Measurements from ENCODE around the gene LRSAM1.

The LRSAM1 gene

GRCh38 chr9:127527560-127528268 is 76.4 kb downstream of the LRSAM1 start:
- H3K27ac ChIP-seq: no peak overlapping the region
- peaks cover 15% of the 10 kb centered on the region for H3K4me1 ChIP-seq
- no peak overlapping the region for H3K9ac ChIP-seq
- no peak overlapping the region for H3K4me3 ChIP-seq
- no peaks in the 10 kb centered on the region for H3K27me3 ChIP-seq
- peak overlapping the region; percentile 51; the same call in 1 of the 2 replicates for H3K4me2 ChIP-seq
- H4K20me1 ChIP-seq: no peaks in the 10 kb centered on the region
- peaks cover 38% of the 10 kb centered on the region for H3K9me3 ChIP-seq
- no peak for TF ChIP-seq Cebpa-rat (IDR thresholded peaks at IDR 0.05)
- H3K36me3 ChIP-seq: peaks cover 48% of the 10 kb centered on the region

- peaks cover 17% of the 10 kb centered on the region for H3K4me1 ChIP-seq
- peaks cover 31% of the 10 kb centered on the region for H3K9me3 ChIP-seq
- no peak overlapping the region for H3K4me3 ChIP-seq
- 0 out of 2 replicates have a peak overlapping the region, but pooled peaks have one; percentile 19 for H3K9ac ChIP-seq
- H3K4me2 ChIP-seq: peak overlapping the region; percentile 51
- TF ChIP-seq Cebpa-rat (IDR thresholded peaks at IDR 0.05): no peak
- peaks cover 42% of the 10 kb centered on the region for H3K36me3 ChIP-seq
- no peaks in the 10 kb centered on the region for H3K27me3 ChIP-seq
- H3K27ac ChIP-seq: 0 out of 2 replicates have a peak overlapping the region, but pooled peaks have one; percentile 55
- no peaks in the 10 kb centered on the region for H4K20me1 ChIP-seq
Measured at GRCh38 chr9:127528422-127529251, 77.3 kb downstream of the LRSAM1 start.

GRCh38 chr9:127529671-127530070 is 78.4 kb downstream of the LRSAM1 start:
- H3K9me3 ChIP-seq: peaks cover 21% of the 10 kb centered on the region
- no peak overlapping the region for H3K4me2 ChIP-seq
- H3K36me3 ChIP-seq: peaks cover 32% of the 10 kb centered on the region
- H3K27me3 ChIP-seq: no peaks in the 10 kb centered on the region
- TF ChIP-seq Cebpa-rat (IDR thresholded peaks at IDR 0.05): no peak
- no peak overlapping the region for H3K9ac ChIP-seq
- H3K4me1 ChIP-seq: peaks cover 24% of the 10 kb centered on the region
- no peaks in the 10 kb centered on the region for H4K20me1 ChIP-seq
- H3K4me3 ChIP-seq: no peak overlapping the region
- no peak overlapping the region for H3K27ac ChIP-seq

- H3K27ac ChIP-seq: no peak overlapping the region
- no peaks in the 10 kb centered on the region for H4K20me1 ChIP-seq
- peaks cover 14% of the 10 kb centered on the region for H3K9me3 ChIP-seq
- TF ChIP-seq Cebpa-rat (IDR thresholded peaks at IDR 0.05): no peak
- H3K4me2 ChIP-seq: no peak overlapping the region
- no peak overlapping the region for H3K4me3 ChIP-seq
- no peak overlapping the region for H3K9ac ChIP-seq
- peaks cover 25% of the 10 kb centered on the region for H3K36me3 ChIP-seq
- peaks cover 24% of the 10 kb centered on the region for H3K4me1 ChIP-seq
- H3K27me3 ChIP-seq: no peaks in the 10 kb centered on the region
Measured at GRCh38 chr9:127530206-127530941, 79.1 kb downstream of the LRSAM1 start.

GRCh38 chr9:127531676-127532075 is 80.4 kb downstream of the LRSAM1 start:
- no peak for TF ChIP-seq Cebpa-rat (IDR thresholded peaks at IDR 0.05)

GRCh38 chr9:127534250-127534906 is 83.1 kb downstream of the LRSAM1 start:
- no peak for TF ChIP-seq Cebpa-rat (IDR thresholded peaks at IDR 0.05)
- peaks cover 10% of the 10 kb centered on the region; the same call in 1 of the 2 replicates for H4K20me1 ChIP-seq
- no peaks in the 10 kb centered on the region for H3K27me3 ChIP-seq
- H3K9ac ChIP-seq: no peak overlapping the region
- H3K36me3 ChIP-seq: 0 out of 2 replicates have a peak, but pooled peaks cover 4% of the 10 kb centered on the region
- H3K4me3 ChIP-seq: no peak overlapping the region
- H3K9me3 ChIP-seq: no peaks in the 10 kb centered on the region
- peaks cover 18% of the 10 kb centered on the region for H3K4me1 ChIP-seq
- H3K4me2 ChIP-seq: no peak overlapping the region
- H3K27ac ChIP-seq: no peak overlapping the region

More at GRCh38 chr9:127531676-127532075, 80.4 kb downstream of the LRSAM1 start:
- peaks cover 12% of the 10 kb centered on the region; the same call in 1 of the 2 replicates for H3K36me3 ChIP-seq
- no peak overlapping the region for H3K4me3 ChIP-seq
- H3K4me2 ChIP-seq: no peak overlapping the region
- no peak overlapping the region for H3K9ac ChIP-seq
- H3K9me3 ChIP-seq: peaks cover under 1% of the 10 kb centered on the region; the same call in 1 of the 2 replicates
- H3K27ac ChIP-seq: no peak overlapping the region
- H4K20me1 ChIP-seq: no peaks in the 10 kb centered on the region
- peaks cover 28% of the 10 kb centered on the region for H3K4me1 ChIP-seq
- no peaks in the 10 kb centered on the region for H3K27me3 ChIP-seq

GRCh38 chr9:127534931-127535330 is 83.6 kb downstream of the LRSAM1 start:
- Histone ChIP-seq H3K36me3 (0 out of 2 replicates have a peak, but pooled peaks cover 4% of the 10 kb centered on the region), H3K9me3 (no peaks in the 10 kb centered on the region), H4K20me1 (peaks cover 10% of the 10 kb centered on the region; the same call in 1 of the 2 replicates), H3K4me2 (no peak overlapping the region), H3K27me3 (no peaks in the 10 kb centered on the region), H3K27ac (no peak overlapping the region), H3K4me1 (peaks cover 18% of the 10 kb centered on the region), H3K4me3 (no peak overlapping the region), H3K9ac (no peak overlapping the region)
- no peak for TF ChIP-seq Cebpa-rat (IDR thresholded peaks at IDR 0.05)

GRCh38 chr9:127535396-127535795 is 84.1 kb downstream of the LRSAM1 start:
- no peak for TF ChIP-seq Cebpa-rat (IDR thresholded peaks at IDR 0.05)
- H3K9me3 ChIP-seq: no peaks in the 10 kb centered on the region
- H3K9ac ChIP-seq: no peak overlapping the region
- H4K20me1 ChIP-seq: peaks cover 10% of the 10 kb centered on the region; the same call in 1 of the 2 replicates
- H3K27ac ChIP-seq: no peak overlapping the region
- no peak overlapping the region for H3K4me2 ChIP-seq
- no peaks in the 10 kb centered on the region for H3K27me3 ChIP-seq
- no peak overlapping the region for H3K4me3 ChIP-seq
- H3K36me3 ChIP-seq: 0 out of 2 replicates have a peak, but pooled peaks cover 3% of the 10 kb centered on the region
- H3K4me1 ChIP-seq: peaks cover 18% of the 10 kb centered on the region

GRCh38 chr9:127535834-127536233 is 84.5 kb downstream of the LRSAM1 start:
- no peak overlapping the region for H3K4me2 ChIP-seq
- H3K9me3 ChIP-seq: no peaks in the 10 kb centered on the region
- H3K27ac ChIP-seq: peak overlapping the region; percentile 30; the same call in 1 of the 2 replicates
- no peak overlapping the region for H3K9ac ChIP-seq
- no peaks in the 10 kb centered on the region for H3K27me3 ChIP-seq
- H3K36me3 ChIP-seq: no peaks in the 10 kb centered on the region
- peaks cover 10% of the 10 kb centered on the region; the same call in 1 of the 2 replicates for H4K20me1 ChIP-seq
- TF ChIP-seq Cebpa-rat (IDR thresholded peaks at IDR 0.05): no peak
- H3K4me1 ChIP-seq: peaks cover 18% of the 10 kb centered on the region
- H3K4me3 ChIP-seq: no peak overlapping the region
